Heart right ventricle (tissue), 16 donors: ENCODE measurements around the gene TRIP10. TPM values are rescaled to one million over a fixed set of nuclear protein-coding genes. Genes with fewer than 3 reads are reported as not detected.
A peak's percentile ranks its signal among the peaks of the same experiment; 100 is the strongest.

Experiments
- ATAC-seq, 8 donors: fragments of 200-7000 bp; cut with Tn5 transposase; one replicate each; pipeline ENCODE4 v1.9.1; 2020; ENCODE audit warnings: mild to moderate bottlenecking in 8 of 8, moderate library complexity in 8 of 8, moderate number of reproducible peaks in 1 of 8
- DNase-seq, 2 donors: peaks; one replicate each; pipeline ENCODE4 v3.0.0-alpha.2; 2020
- H3K27ac ChIP-seq, 10 donors: fragments of 200-600 bp; sonication (generic) in 2 of 10; one replicate each; pipeline versions ENCODE4 v1.5.0 to v1.8.0; 2020 to 2022; ENCODE audit warnings: mild to moderate bottlenecking in 3 of 10
- H3K27me3 ChIP-seq, 7 donors: fragments of 200-600 bp; one replicate each; pipeline ENCODE4 v1.8.0; 2021 to 2022; ENCODE audit warnings: mild to moderate bottlenecking in 2 of 7
- H3K36me3 ChIP-seq, 9 donors: fragments of 200-600 bp; sonication (generic) in 1 of 9; one replicate each; pipeline versions ENCODE4 v1.5.0 to v1.8.0; 2020 to 2022; ENCODE audit warnings: mild to moderate bottlenecking in 2 of 9
- H3K4me1 ChIP-seq, 9 donors: fragments of 200-600 bp; sonication (generic) in 1 of 9; one replicate each; pipeline versions ENCODE4 v1.5.0 to v1.8.0; 2020 to 2022; ENCODE audit warnings: mild to moderate bottlenecking in 4 of 9
- H3K4me3 ChIP-seq, 10 donors: fragments of 200-600 bp; sonication (generic) in 2 of 10; one replicate each; pipeline versions ENCODE4 v1.5.0 to v1.8.0; 2020 to 2022; ENCODE audit warnings: mild to moderate bottlenecking in 7 of 10, moderate library complexity in 2 of 10
- H3K9me3 ChIP-seq, 11 donors: fragments of 200-600 bp in 10 of 11; sonication (generic) in 2 of 11; one replicate each; pipeline versions ENCODE4 v1.5.0 to v1.8.0; 2013 to 2022; ENCODE audit warnings: mild to moderate bottlenecking in 2 of 11, control low read depth in 1 of 11, moderate library complexity in 1 of 11
- CTCF ChIP-seq, 9 donors: fragments of 200-600 bp; sonication (generic) in 2 of 9; IDR thresholded peaks; one replicate each; pipeline versions ENCODE4 v1.5.0 to v1.8.0; 2021 to 2022; ENCODE audit warnings: antibody characterized with exemption in 9 of 9, mild to moderate bottlenecking in 5 of 9, moderate library complexity in 1 of 9
- WGBS, 2 donors: extraction: QIAGEN DNeasy Blood & Tissue Kit; methylation state at CpG; one replicate each; pipeline ENCODE4 v1.1.7; 2013; ENCODE audit warnings: inconsistent platforms in 1 of 2; 5-methylcytosine and 5-hydroxymethylcytosine counted together
- intact Hi-C, 10 donors: fragments of 100-400 bp; cut with DNase I; formaldehyde crosslinking; loops; one replicate each; pipeline versions ENCODE4 v1.11.1 to v1.14.2; 2022
- polyA plus RNA-seq, 2 donors: library from polyadenylated mRNA; stranded (reverse); fragments of 200-250 nt; gene quantifications; one replicate each; pipeline ENCODE4 v1.2.3, GENCODE V29; 2013
- total RNA-seq, 10 donors: library from RNA; stranded (reverse); fragmentation: NEBNext Ultra II Directional in 3 of 10; extraction: Animal tissue kit (Norgen Biotek cat#: 25700) in 3 of 10; gene quantifications; one replicate each; pipeline versions ENCODE4 v1.2.1 to v1.2.4, GENCODE V29; 2021 to 2023
- donor health status: Arrhythmogenic right ventricular cardiomyopathy.
- donor health status: ischemic (EF 13 %, LVEDD 7.1; RV severe dilation, severe dysfunction).
- donor health status: healthy with polysubstance abuse.
- donor health status: DM: no; HTN: yes; CAD: no.
- donor health status: DM: no; HTN: no; CAD: no.
- donor health status: ischemic (EF 25% LVEDD 6.9; RV normal size, moderate dysfunction).
- donor health status: ischemic (EF 25% LVEDD 5.7; RV mildly dilated, moderate dysfunction).
- donor health status: healthy.
- donor health status: DM: yes; HTN: yes; CAD: no.
- donor health status: Ischemic cardiomyopathy.
- donor health status: ischemic (EF 35%, LVEDD 5.7; RV mildly dilated, moderate dysfunction).
- donor health status: nonischemic (EF 11% LVEDD 7.7; RV severe dilation, severe dysfunction).
- donor health status: DM: yes; HTN: yes; CAD: no.
- donor health status: PGD.
- donor health status: ischemic (EF 29% LVEDD 5.4; RV normal size, mild dysfunction).
- donor health status: nonischemic (EF 23%, LVEDD 6.1; RV moderate dilation, normal function).

TRIP10 gene
- total and polyA plus RNA-seq, 12 donors: 60.6 to 314 (median 76.0) TPM

DNA sequence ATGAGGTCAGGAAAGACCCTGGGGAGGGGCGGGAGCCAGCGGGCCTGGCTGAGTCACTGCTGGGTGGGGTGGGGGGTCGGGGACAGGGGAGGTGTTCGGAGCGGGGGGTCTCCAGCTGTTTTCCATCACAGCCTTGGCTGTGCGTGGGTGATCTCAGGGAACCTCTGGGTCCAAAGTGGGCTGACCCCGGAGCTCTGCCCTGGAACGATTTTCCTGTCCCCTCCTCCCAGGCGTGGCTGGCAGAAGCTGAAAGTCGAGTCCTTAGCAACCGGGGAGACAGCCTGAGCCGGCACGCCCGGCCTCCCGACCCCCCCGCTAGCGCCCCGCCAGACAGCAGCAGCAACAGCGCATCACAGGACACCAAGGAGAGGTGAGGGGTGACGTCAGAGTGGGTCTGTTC is 10.6 kb downstream of the TRIP10 start:
- no peak for TF ChIP-seq CTCF (IDR thresholded peaks at IDR 0.05)
- Histone ChIP-seq H3K36me3 (peaks cover 0 to 76% (median 63%) of the 10 kb centered on the region in 9 donors), H3K4me1 (peaks cover 3 to 32% (median 21%) of the 10 kb centered on the region in 9 donors), H3K4me3 (no peak overlapping the region), H3K27me3 (no peaks in the 10 kb centered on the region), H3K9me3 (no peaks in the 10 kb centered on the region), H3K27ac (peak overlapping the region in 7 of 10 donors; percentile 19 to 54 (median 32))
- WGBS, 2 donors: 73 to 75% methylated on average over 20 of the region's 20 CpGs
- intact Hi-C loops: loop anchor here in 1 of 10 donors (10.0 kb wide), 1 partner anchor 115 kb away; no protein-coding TSS in a partner anchor
- ATAC-seq (peak in 7 of 8 donors; percentile 12 to 56 (median 36)), DNase-seq (peak in 1 of 2 donors; percentile 69)

- intact Hi-C loops: loop anchor here in 1 of 10 donors (10.0 kb wide), 1 partner anchor 116 kb away; no protein-coding TSS in a partner anchor
- ATAC-seq (no peak), DNase-seq (no peak)
- Histone ChIP-seq H3K36me3 (peaks cover 0 to 65% (median 57%) of the 10 kb centered on the region in 9 donors), H3K27ac (no peak overlapping the region), H3K4me3 (no peak overlapping the region), H3K27me3 (no peaks in the 10 kb centered on the region), H3K9me3 (no peaks in the 10 kb centered on the region), H3K4me1 (peaks cover 3 to 21% (median 13%) of the 10 kb centered on the region in 9 donors)
- WGBS, 2 donors: 93 to 94% methylated on average over 16 of the region's 16 CpGs
- TF ChIP-seq CTCF (IDR thresholded peaks at IDR 0.05): no peak
These were observed 11.7 kb downstream of the TRIP10 start for GRCh38 chr19:6751189-6751588.

DNA sequence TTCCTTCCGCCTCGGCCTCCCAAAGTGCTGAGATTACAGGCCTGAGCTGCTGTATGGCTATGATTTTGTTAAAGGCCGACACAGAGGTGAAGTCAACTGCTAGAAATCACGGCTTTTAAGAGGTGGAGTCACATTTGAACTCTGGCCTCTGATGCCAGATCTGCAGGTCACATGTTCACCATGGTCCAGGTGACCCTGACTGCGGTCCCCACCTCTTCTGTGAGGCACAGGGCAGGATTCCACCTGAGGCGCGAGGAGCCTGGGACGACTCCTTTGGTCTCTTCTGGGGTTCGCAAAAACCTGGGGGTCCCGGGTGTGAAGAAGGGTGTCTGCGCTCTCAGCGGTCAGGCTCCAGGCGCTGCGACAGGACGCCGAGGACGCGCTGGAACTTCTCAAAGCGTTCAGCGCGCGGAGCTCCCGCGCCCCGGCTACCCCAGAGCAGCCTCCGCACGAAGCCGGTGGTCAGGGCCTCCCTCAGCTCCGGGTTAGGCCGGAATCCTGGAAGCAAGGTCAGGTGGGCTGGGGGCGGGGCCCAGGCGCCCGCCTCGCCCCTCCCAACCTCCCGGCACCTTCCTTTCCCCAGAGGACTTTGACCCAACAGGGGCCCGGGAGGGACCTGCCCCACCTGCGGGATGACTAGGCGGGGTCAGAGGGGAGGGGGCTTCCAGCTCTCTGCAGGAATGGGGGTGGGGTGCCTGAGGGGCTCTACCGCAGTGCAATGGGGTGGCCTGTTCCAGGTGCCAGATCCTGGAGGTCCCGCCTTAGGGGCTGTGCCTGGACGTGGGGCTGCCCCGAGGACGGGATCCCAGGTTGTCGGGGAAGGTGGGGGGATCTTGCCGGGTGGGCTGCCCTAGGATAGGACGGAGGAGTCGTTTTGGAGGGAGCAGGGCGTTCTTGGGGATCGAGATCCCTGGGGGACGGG is 13.0 kb downstream of the TRIP10 start:
- TF ChIP-seq CTCF (IDR thresholded peaks at IDR 0.05): no peak
- intact Hi-C loops: loop anchor here in 2 of 10 donors (2.0 to 10.0 kb wide), 2 partner anchors 14 to 118 kb away; partner anchors contain the start of gene TRIP10 (in 1 of the 2)
- H3K27ac ChIP-seq: peak overlapping the region in 3 of 10 donors; percentile 2 to 56 (median 56)
- H3K4me1 ChIP-seq: peaks cover 3 to 19% (median 13%) of the 10 kb centered on the region in 9 donors
- WGBS, 2 donors: 64 to 70% methylated on average over 49 to 50 of the region's 50 CpGs
- no peaks in the 10 kb centered on the region for H3K9me3 ChIP-seq
- no peak for DNase-seq
- no peaks in the 10 kb centered on the region for H3K27me3 ChIP-seq
- H3K4me3 ChIP-seq: peak overlapping the region in 7 of 10 donors; percentile 26 to 51 (median 49)
- peaks cover 0 to 52% (median 43%) of the 10 kb centered on the region in 9 donors for H3K36me3 ChIP-seq
- peak in 2 of 8 donors; percentile 3 to 9 for ATAC-seq
